PFSK-1 (cell line): Measurements from ENCODE around the gene ATXN7L1.

ENCODE experiments used
- POLR2AphosphoS5 ChIP-seq: IDR thresholded peaks from 2 replicates; pipeline ENCODE4 v1.6.1; 2012; ENCODE audit warnings: low read depth, mild to moderate bottlenecking, control low read depth, low read length, moderate library complexity
- REST ChIP-seq, 2 experiments: IDR thresholded peaks; 2 replicates each; pipeline versions ENCODE4 v1.6.1 to v1.8.0; 2011 to 2012; ENCODE audit warnings: low read depth in 2 of 2, low read length in 2 of 2, control low read depth in 1 of 2, inconsistent platforms in 1 of 2, mild to moderate bottlenecking in 1 of 2, moderate library complexity in 1 of 2; ENCODE audit not compliant: insufficient read depth in 1 of 2
- SIN3A ChIP-seq: IDR thresholded peaks from 2 replicates; pipeline ENCODE4 v1.6.1; 2012; ENCODE audit warnings: mild to moderate bottlenecking, low read length, moderate library complexity, borderline replicate concordance; ENCODE audit not compliant: insufficient read depth
- TAF1 ChIP-seq: IDR thresholded peaks from 2 replicates; pipeline ENCODE4 v1.6.1; 2012; ENCODE audit warnings: low read length, control low read depth, borderline replicate concordance; ENCODE audit not compliant: insufficient read depth

GRCh38 chr7:105559926-105560325, 316.5 kb downstream of the ATXN7L1 start:
- TF ChIP-seq REST (IDR thresholded peaks at IDR 0.05; ENCODE audit: insufficient read depth in 1 of 2, low read depth in 2 of 2, low read length in 2 of 2), result no peak
- no peak for TF ChIP-seq TAF1
- TF ChIP-seq POLR2AphosphoS5, result no peak
- TF ChIP-seq SIN3A, result no peak
